Activated CD8-positive, alpha-beta memory T cell treated with anti-CD3 and anti-CD28 coated beads for 36 hours (primary cell): ENCODE results near the gene FBN3. TPM values are rescaled to one million over a fixed set of nuclear protein-coding genes. Genes with fewer than 3 reads are reported as not detected.

Experiments used
- CTCF ChIA-PET: fragments of 350-600 bp; sonication (Branson Sonifier 250); formaldehyde crosslinking; loops from one replicate; lab custom pipeline; 2021; ENCODE audit warnings: antibody characterized with exemption; lab: Charles Lee
- POLR2A ChIA-PET: fragments of 350-600 bp; sonication (Branson Sonifier 250); formaldehyde crosslinking; loops from one replicate; lab custom pipeline; 2021; ENCODE audit warnings: antibody characterized with exemption; lab: Charles Lee
- total RNA-seq, 2 experiments: library from RNA; stranded (reverse); gene quantifications; one replicate each; pipeline ENCODE4 v1.2.3, GENCODE V29; 2021

Gene FBN3
- total RNA-seq, 2 experiments from 2014 or later: not detected

GRCh38 chr19:8075158-8076074, 74.0 kb downstream of the FBN3 start:
- ChIA-PET CTCF (interaction anchor here (1.1 kb wide), 1 partner anchor 132 kb away, joined by 4 read pairs; the partner anchor contains the start of gene TIMM44), POLR2A (interaction anchor here (0.6 kb wide), 1 partner anchor 1005 kb away, joined by 5 read pairs; no protein-coding TSS in a partner anchor)

DNA sequence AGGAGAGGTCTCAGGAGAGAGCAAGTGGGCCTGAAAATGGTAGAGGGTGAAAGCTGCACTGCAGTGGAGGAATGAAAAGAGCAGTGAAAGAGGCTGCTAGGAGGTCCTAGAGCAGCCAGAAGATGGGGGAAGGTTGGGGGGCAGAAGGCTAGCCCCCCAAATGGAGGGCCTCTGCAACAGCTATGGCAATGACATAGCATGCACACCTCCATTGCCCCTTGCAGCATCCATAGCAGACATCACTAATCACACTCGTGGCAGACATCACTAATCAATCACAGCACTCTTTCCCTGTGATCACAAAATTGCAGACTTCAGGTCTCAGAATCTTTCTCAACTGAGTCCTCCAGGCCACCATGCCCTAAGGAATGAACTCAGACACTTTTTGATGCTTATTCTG, 74.9 kb downstream of the FBN3 start:
- POLR2A ChIA-PET: interaction anchor here (0.6 kb wide), 1 partner anchor 1004 kb away, joined by 5 read pairs; no protein-coding TSS in a partner anchor

GRCh38 chr19:8071912-8072311, 77.5 kb downstream of the FBN3 start:
- ChIA-PET POLR2A (no interaction called here), CTCF (no interaction called here)

More for the DNA sequence above, 74.9 kb downstream of the FBN3 start:
- CTCF ChIA-PET: interaction anchor here (1.1 kb wide), 1 partner anchor 131 kb away, joined by 4 read pairs; the partner anchor contains the start of gene TIMM44

DNA sequence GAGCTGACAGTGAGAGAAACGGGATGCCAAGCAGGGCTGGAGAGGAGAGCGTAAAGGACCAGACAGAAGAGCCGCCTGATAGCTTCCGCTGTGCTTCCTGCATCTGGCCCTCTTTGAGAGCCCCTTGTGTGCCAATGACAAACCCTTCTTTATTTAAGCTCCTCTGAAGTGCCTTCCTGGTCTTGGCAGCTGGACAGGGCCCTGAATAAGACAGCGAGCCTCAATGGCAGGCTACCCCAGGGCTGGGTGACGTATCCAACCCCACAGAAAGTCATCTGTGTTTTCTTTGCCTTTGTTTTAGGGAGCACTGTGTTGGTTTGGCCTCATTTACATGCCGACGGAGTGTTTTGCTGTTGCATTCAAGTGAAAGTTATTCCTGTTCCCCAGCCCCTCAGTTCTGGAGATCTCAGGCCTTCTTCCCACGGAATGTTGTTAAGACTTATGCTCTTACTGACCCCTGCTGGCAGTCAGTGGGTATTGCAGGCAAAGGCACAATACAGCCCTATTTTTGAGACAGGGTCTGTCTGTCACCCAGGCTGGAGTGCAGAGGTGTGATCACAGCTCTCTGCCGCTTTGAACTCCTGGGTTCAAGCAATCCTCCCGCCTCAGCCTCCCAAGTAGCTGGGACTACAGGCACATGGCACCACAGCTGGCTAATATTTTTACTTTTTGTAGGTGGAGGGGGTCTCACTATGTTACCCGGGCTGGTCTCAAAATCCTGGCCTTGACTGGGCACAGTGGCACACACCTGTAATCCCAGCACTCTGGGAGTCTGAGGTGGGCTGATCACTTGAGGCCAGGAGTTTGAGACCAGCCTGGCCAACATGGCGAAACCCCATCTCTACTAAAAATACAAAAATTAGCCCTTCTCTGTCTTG, 80.1 kb downstream of the FBN3 start:
- CTCF ChIA-PET: interaction anchor here (1.0 kb wide), 1 partner anchor 10 kb away, joined by 3 read pairs; no protein-coding TSS in a partner anchor
- POLR2A ChIA-PET: no interaction called here

GRCh38 chr19:8065875-8066261, 83.5 kb downstream of the FBN3 start:
- CTCF ChIA-PET: no interaction called here

GRCh38 chr19:8064911-8065874, 84.2 kb downstream of the FBN3 start:
- CTCF ChIA-PET: no interaction called here
- POLR2A ChIA-PET: no interaction called here

More at GRCh38 chr19:8065875-8066261, 83.5 kb downstream of the FBN3 start:
- POLR2A ChIA-PET: no interaction called here

DNA sequence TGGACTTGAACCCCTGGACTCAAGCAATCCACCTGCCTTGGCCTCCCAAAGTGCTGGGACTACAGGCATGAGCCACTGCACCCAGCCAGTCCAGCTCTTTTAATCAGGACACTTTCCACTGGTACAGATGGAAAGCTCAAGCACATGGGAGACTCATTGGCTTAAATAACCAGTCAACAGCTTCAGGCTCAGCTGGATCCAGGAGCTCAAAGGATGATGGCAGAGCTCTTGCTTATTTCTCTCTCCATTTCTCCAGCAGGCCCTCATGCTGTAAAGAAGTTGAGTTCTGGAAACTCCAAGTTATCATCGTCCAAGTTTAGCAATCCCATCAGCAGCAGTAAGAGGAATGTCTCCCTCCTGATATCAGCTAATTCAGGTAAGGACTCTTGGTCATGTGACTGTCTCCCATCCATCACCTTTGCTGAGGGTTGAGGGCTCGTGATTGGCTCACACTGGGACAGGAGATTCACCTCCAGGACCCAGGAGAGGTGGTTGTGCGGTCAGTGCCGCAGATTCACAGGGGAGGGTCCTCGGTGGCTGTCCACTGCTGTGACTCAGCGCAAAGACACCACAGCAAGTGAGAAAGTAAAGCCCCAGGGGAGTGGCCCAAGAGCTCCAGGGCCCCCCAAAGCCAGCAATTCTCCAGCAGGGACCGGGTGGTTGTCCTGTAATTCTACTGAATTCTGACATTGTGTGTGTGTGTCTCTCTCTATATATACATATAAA, 91.7 kb downstream of the FBN3 start:
- POLR2A ChIA-PET: no interaction called here
- CTCF ChIA-PET: interaction anchor here (1.2 kb wide), 1 partner anchor 114 kb away, joined by 4 read pairs; no protein-coding TSS in a partner anchor

DNA sequence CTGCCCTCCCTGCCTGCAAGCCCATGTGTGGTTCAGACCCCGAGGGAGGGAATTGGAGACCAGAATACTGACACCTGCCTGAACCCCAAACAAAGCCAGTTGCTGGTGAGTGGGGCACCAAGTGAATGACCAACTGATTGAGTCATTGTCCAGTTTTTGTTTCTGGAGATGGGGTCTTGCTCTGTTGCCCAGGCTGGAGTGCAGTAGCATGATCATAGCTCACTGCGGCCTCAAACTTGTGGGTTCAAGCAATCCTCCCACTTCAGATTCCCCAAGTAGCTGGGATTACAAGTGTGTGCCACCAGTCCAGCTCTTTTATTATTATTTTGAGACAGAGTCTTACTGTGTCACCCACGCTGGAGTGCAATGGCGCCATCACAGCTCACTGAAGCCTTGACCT, 92.9 kb downstream of the FBN3 start:
- POLR2A ChIA-PET: interaction anchor here (0.6 kb wide), 1 partner anchor 128 kb away, joined by 11 read pairs; no protein-coding TSS in a partner anchor
- CTCF ChIA-PET: no interaction called here

GRCh38 chr19:8054169-8054568, 95.2 kb downstream of the FBN3 start:
- CTCF ChIA-PET: interaction anchor here (0.9 kb wide), 1 partner anchor 51 kb away, joined by 3 read pairs; no protein-coding TSS in a partner anchor
- POLR2A ChIA-PET: no interaction called here

- CTCF ChIA-PET: no interaction called here
- POLR2A ChIA-PET: no interaction called here
Observed at GRCh38 chr19:8052464-8052859, 96.9 kb downstream of the FBN3 start, which contains the start of gene CCL25. TSS of gene CCL25 (plus strand) at chr19:8052760. CDS start at chr19:8053050, 290 bp downstream.

DNA sequence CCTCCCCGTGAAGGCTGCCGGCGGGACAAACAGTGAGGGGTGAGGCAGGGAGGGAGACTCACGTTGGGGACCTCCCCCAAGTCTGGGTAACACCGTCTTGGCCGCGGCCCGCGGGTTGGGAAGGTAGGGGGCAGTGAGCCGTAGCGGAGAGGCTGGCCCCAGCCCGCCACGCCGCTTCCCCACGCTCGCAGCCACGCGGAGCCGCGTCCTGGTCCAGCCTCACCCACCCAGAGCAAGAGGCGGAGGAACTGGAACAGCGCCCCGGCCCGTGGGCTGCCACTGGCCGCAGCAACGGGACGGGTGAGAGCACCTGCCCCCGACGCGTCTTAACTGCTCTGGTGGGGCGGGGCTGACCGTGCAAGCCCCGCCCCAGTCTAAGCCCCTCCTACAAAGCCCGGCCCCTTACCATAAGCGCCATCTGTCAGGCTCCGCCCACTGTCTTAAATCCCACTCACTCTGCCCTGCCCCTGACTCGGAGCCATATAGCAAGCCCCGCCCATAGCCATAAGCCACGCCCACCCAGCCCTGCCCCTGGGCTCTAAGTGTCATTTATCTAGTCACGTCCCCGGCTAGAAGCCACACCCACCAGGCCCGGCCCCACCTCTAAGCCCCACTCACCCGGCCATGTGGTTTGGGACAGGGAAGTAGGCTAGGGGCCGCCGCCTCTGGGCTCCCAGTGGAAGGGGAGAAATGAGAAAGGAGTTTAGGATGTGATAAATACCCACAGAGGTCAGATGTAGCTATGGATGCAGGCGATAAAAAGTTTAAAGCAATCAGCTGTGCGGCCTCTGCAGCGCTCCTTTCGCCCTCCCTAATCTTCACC, 98.9 kb downstream of the FBN3 start:
- ChIA-PET CTCF (no interaction called here), POLR2A (no interaction called here)

- POLR2A ChIA-PET: interaction anchor here (0.6 kb wide), 1 partner anchor 276 kb away, joined by 3 read pairs; no protein-coding TSS in a partner anchor
- CTCF ChIA-PET: no interaction called here
Observed at GRCh38 chr19:8046569-8047165, 102.7 kb downstream of the FBN3 start.

- ChIA-PET CTCF (interaction anchor here (0.8 kb wide), 1 partner anchor 108 kb away, joined by 3 read pairs; no protein-coding TSS in a partner anchor), POLR2A (interaction anchor here (0.6 kb wide), 1 partner anchor 277 kb away, joined by 3 read pairs; no protein-coding TSS in a partner anchor)
Observed at GRCh38 chr19:8045872-8046568, 103.4 kb downstream of the FBN3 start.

- POLR2A ChIA-PET: no interaction called here
Observed at GRCh38 chr19:8044018-8044417, 105.4 kb downstream of the FBN3 start.

GRCh38 chr19:8042900-8043299, 106.5 kb downstream of the FBN3 start:
- CTCF ChIA-PET: interaction anchor here (0.7 kb wide), 1 partner anchor 72 kb away, joined by 4 read pairs; no protein-coding TSS in a partner anchor
- POLR2A ChIA-PET: no interaction called here

More at GRCh38 chr19:8044018-8044417, 105.4 kb downstream of the FBN3 start:
- CTCF ChIA-PET: interaction anchor here (1.2 kb wide), 1 partner anchor 41 kb away, joined by 3 read pairs; no protein-coding TSS in a partner anchor
